ENCODE data around the gene GNAS. TPM values are rescaled to one million over a fixed set of nuclear protein-coding genes. Genes with fewer than 3 reads are reported as not detected.
"Not testable (repeated sequence)": the region's sequence is repeated elsewhere in the genome, so short reads cannot be mapped to it uniquely, and the experiment has no call there.

The GNAS gene
- total RNA-seq, 1 donor, result 474 TPM

GRCh38 chr20:58818586-58819285 lies 33.8 kb upstream of the GNAS start:
- no peak overlapping the region for H3K4me3 ChIP-seq (ENCODE audit: low read depth, low read length)
- TF ChIP-seq, protein P1, sequence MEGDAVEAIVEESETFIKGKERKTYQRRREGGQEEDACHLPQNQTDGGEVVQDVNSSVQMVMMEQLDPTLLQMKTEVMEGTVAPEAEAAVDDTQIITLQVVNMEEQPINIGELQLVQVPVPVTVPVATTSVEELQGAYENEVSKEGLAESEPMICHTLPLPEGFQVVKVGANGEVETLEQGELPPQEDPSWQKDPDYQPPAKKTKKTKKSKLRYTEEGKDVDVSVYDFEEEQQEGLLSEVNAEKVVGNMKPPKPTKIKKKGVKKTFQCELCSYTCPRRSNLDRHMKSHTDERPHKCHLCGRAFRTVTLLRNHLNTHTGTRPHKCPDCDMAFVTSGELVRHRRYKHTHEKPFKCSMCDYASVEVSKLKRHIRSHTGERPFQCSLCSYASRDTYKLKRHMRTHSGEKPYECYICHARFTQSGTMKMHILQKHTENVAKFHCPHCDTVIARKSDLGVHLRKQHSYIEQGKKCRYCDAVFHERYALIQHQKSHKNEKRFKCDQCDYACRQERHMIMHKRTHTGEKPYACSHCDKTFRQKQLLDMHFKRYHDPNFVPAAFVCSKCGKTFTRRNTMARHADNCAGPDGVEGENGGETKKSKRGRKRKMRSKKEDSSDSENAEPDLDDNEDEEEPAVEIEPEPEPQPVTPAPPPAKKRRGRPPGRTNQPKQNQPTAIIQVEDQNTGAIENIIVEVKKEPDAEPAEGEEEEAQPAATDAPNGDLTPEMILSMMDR (IDR thresholded peaks at IDR 0.05; ENCODE audit: insufficient read depth, low read length), result no peak
- DNase-seq (ENCODE audit: low read depth), result no peak

DNA sequence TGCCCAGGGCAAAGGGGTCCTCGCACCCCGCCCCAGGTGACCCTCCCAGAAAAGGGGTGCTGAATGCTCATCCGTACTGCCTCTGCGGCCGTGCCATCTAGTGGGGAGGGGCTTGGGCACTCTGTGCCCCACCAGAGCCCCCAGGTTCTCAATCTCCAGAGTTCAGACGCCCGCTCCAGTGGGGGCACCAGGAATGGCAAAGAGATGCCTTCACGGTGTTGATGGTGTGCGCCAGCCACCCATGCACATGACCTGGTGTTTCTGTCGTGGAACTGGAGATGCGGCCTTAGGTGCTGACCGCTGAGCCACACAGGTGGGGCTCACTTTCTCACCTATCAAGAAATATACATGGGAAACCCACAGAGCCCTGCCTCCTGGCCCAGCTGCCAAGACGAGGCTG lies 32.6 kb upstream of the GNAS start:
- no peak overlapping the region for H3K4me3 ChIP-seq (ENCODE audit: low read depth, low read length)
- DNase-seq (ENCODE audit: low read depth), result no peak
- TF ChIP-seq, protein P1 (IDR thresholded peaks at IDR 0.05; ENCODE audit: insufficient read depth, low read length), result no peak

- not testable (repeated sequence) for H3K4me3 ChIP-seq (ENCODE audit: low read depth, low read length); DNase-seq (ENCODE audit: low read depth)
Observed at GRCh38 chr20:58820515-58820914, 32.0 kb upstream of the GNAS start.

- TF ChIP-seq, protein P1 (IDR thresholded peaks at IDR 0.05; ENCODE audit: insufficient read depth, low read length), result no peak
- H3K4me3 ChIP-seq (ENCODE audit: low read depth, low read length), result no peak overlapping the region
- no peak for DNase-seq (ENCODE audit: low read depth)
Observed at GRCh38 chr20:58822149-58822548, 30.4 kb upstream of the GNAS start.

GRCh38 chr20:58822748-58823730 lies 29.5 kb upstream of the GNAS start:
- DNase-seq (ENCODE audit: low read depth), result no peak
- H3K4me3 ChIP-seq (ENCODE audit: low read depth, low read length), result no peak overlapping the region
- TF ChIP-seq, protein P1 (IDR thresholded peaks at IDR 0.05; ENCODE audit: insufficient read depth, low read length), result no peak

DNA sequence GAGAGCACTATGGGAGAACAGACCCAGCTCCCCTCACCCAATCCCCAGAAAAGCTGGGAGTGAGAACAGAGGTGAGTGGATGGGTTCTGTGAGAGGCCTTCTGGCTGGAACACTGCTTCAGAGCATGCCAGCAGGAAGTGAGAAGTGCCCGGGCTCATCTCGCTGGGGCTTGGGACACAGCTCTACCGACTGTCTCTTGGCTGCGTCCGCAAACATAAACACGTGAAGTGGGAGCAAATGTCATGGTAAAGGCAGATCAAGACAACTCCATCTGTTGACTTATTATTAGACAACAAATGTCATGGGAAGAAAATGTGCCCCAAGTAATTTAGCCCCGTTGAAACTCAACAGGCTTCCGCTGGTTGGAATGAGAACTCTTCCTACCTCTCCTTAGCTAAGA lies 27.7 kb upstream of the GNAS start:
- H3K4me3 ChIP-seq (ENCODE audit: low read depth, low read length), result no peak overlapping the region
- TF ChIP-seq, protein P1 (IDR thresholded peaks at IDR 0.05; ENCODE audit: insufficient read depth, low read length), result no peak
- DNase-seq (ENCODE audit: low read depth), result no peak

- no peak for DNase-seq (ENCODE audit: low read depth)
- TF ChIP-seq, protein P1 (IDR thresholded peaks at IDR 0.05; ENCODE audit: insufficient read depth, low read length), result no peak
- H3K4me3 ChIP-seq (ENCODE audit: low read depth, low read length), result no peak overlapping the region
Observed at GRCh38 chr20:58825450-58825849, 27.1 kb upstream of the GNAS start.

All from fibroblast of the aortic adventitia (primary cell).